Endodermal cell (in vitro differentiated cells): Measurements from ENCODE around the gene KCNE3. TPM values are rescaled to one million over a fixed set of nuclear protein-coding genes. Genes with fewer than 3 reads are reported as not detected.

Experiments
- DNase-seq: peaks from one replicate; pipeline ENCODE4 v3.0.0-alpha.2; 2017
- H3K27ac ChIP-seq: 2 replicates; pipeline ENCODE4 v1.5.1; 2013; ENCODE audit warnings: mild to moderate bottlenecking, low read depth, low read length, moderate library complexity
- H3K27me3 ChIP-seq: 2 replicates; pipeline ENCODE4 v1.6.1; 2013; ENCODE audit warnings: mild to moderate bottlenecking, low read length, moderate library complexity; ENCODE audit not compliant: insufficient read depth, control insufficient read depth, poor library complexity, severe bottlenecking
- H3K36me3 ChIP-seq: 2 replicates; pipeline ENCODE4 v1.7.0; 2013; ENCODE audit warnings: mild to moderate bottlenecking, low read length, moderate library complexity; ENCODE audit not compliant: control insufficient read depth, insufficient read depth
- H3K4me1 ChIP-seq: one replicate; pipeline ENCODE4 v1.7.0; 2013; ENCODE audit warnings: low read length; ENCODE audit not compliant: control insufficient read depth, insufficient read depth
- H3K4me3 ChIP-seq: 2 replicates; pipeline ENCODE4 v1.5.1; 2013; ENCODE audit warnings: mild to moderate bottlenecking, low read length, moderate library complexity
- H3K9ac ChIP-seq: 2 replicates; pipeline ENCODE4 v1.6.1; 2013; ENCODE audit warnings: mild to moderate bottlenecking, low read length, moderate library complexity; ENCODE audit not compliant: poor library complexity, severe bottlenecking; ENCODE audit errors: extremely low read depth
- H3K9me3 ChIP-seq: 2 replicates; pipeline ENCODE4 v1.6.1; 2013; ENCODE audit warnings: mild to moderate bottlenecking, low read length, moderate library complexity; ENCODE audit not compliant: control insufficient read depth
- H3K27ac Mint-ChIP-seq: 2 replicates; pipeline ENCODE4 v1.8.0; 2020; ENCODE audit warnings: mixed read lengths
- H3K27me3 Mint-ChIP-seq: 2 replicates; pipeline ENCODE4 v1.8.0; 2021; ENCODE audit warnings: mild to moderate bottlenecking, mixed read lengths; ENCODE audit not compliant: insufficient read depth
- H3K36me3 Mint-ChIP-seq: 2 replicates; pipeline ENCODE4 v1.8.0; 2020; ENCODE audit warnings: low read depth, mixed read lengths
- H3K4me1 Mint-ChIP-seq: 2 replicates; pipeline ENCODE4 v1.8.0; 2020; ENCODE audit warnings: mixed read lengths
- H3K4me3 Mint-ChIP-seq: 2 replicates; pipeline ENCODE4 v1.8.0; 2020; ENCODE audit warnings: mild to moderate bottlenecking, moderate library complexity, mixed read lengths
- H3K9me3 Mint-ChIP-seq: 2 replicates; pipeline ENCODE4 v1.8.0; 2020; ENCODE audit warnings: mild to moderate bottlenecking, mixed read lengths
- CTCF ChIP-seq: fragments of 200-600 bp; sonication (generic); conservative IDR thresholded peaks from 2 replicates; pipeline ENCODE4 v1.5.0; 2021; ENCODE audit warnings: antibody characterized with exemption, mild to moderate bottlenecking
- WGBS, 2 experiments: methylation state at CpG; one replicate each; pipeline versions ENCODE4 v1.1.5 to v1.1.7; 2013; ENCODE audit warnings: missing lambda C conversion rate in 2 of 2, mixed read lengths in 1 of 2; ENCODE audit not compliant: insufficient coverage in 1 of 2, insufficient read length in 1 of 2; 5-methylcytosine and 5-hydroxymethylcytosine counted together
- total RNA-seq, 2 donors: library from RNA; stranded (reverse); fragmentation: NEBNext Ultra II Directional in 1 of 2; extraction: Animal tissue kit (Norgen Biotek cat#: 25700) in 1 of 2; gene quantifications; 2 replicates in 1 of 2; 3 replicates in 1 of 2; pipeline ENCODE4 v1.2.1, GENCODE V29; 2021

KCNE3 gene
- total RNA-seq, 2 donors from 2014 or later = 3.6 to 9.0 TPM

- 11 to 16% methylated on average over 9 to 14 of the region's 14 CpGs for WGBS, 2 experiments
- DNase-seq = no peak
These were observed 26.7 kb upstream of the KCNE3 start for GRCh38 chr11:74493791-74494630.

GRCh38 chr11:74492974-74493790 lies 25.8 kb upstream of the KCNE3 start, which contains the start of gene LIPT2:
Gene LIPT2 (minus strand): TSS chr11:74493724. CDS start chr11:74493703, 21 bp downstream.
- Histone ChIP-seq H3K9me3 (peaks cover 13% of the 10 kb centered on the region), H3K9ac (peak within 1 kb of the TSS; percentile 74), H3K27me3 (no peaks in the 10 kb centered on the region), H3K4me1 (no peaks in the 10 kb centered on the region), H3K36me3 (no peaks in the 10 kb centered on the region), H3K4me3 (peak within 1 kb of the TSS; percentile 81), H3K27ac (peak within 1 kb of the TSS; percentile 96)
- peak; percentile 99 for DNase-seq
- peaks cover 10% of the 10 kb centered on the region for H3K4me1 Mint-ChIP-seq
- H3K4me3 Mint-ChIP-seq = peak within 1 kb of the TSS; percentile 63
- no peaks in the 10 kb centered on the region for H3K27me3 Mint-ChIP-seq
- H3K27ac Mint-ChIP-seq = peak within 1 kb of the TSS; percentile 93
- peaks cover 28% of the 10 kb centered on the region for H3K9me3 Mint-ChIP-seq
- H3K36me3 Mint-ChIP-seq = peaks cover 26% of the 10 kb centered on the region
- 0% methylated on average over 21 to 94 of the region's 94 CpGs for WGBS, 2 experiments
- TF ChIP-seq CTCF = no peak

More at GRCh38 chr11:74493791-74494630, 26.7 kb upstream of the KCNE3 start:
- no peaks in the 10 kb centered on the region for H3K4me1 ChIP-seq
- H3K4me1 Mint-ChIP-seq = peaks cover 10% of the 10 kb centered on the region
- peak overlapping the region; percentile 86 for H3K27ac Mint-ChIP-seq
- no peaks in the 10 kb centered on the region for H3K36me3 ChIP-seq
- peak overlapping the region; percentile 96 for H3K27ac ChIP-seq
- TF ChIP-seq CTCF = peak; percentile 23
- H3K4me3 ChIP-seq = peak overlapping the region; percentile 81
- H3K9me3 Mint-ChIP-seq = peaks cover 28% of the 10 kb centered on the region
- peak overlapping the region; percentile 74 for H3K9ac ChIP-seq
- peak overlapping the region; percentile 63 for H3K4me3 Mint-ChIP-seq
- no peaks in the 10 kb centered on the region for H3K27me3 ChIP-seq
- H3K36me3 Mint-ChIP-seq = peaks cover 26% of the 10 kb centered on the region
- no peaks in the 10 kb centered on the region for H3K27me3 Mint-ChIP-seq
- peaks cover 13% of the 10 kb centered on the region for H3K9me3 ChIP-seq

GRCh38 chr11:74492084-74492483 lies 24.7 kb upstream of the KCNE3 start:
- peaks cover 19% of the 10 kb centered on the region for H3K36me3 Mint-ChIP-seq
- Histone ChIP-seq H3K27me3 (no peaks in the 10 kb centered on the region), H3K9ac (no peak overlapping the region), H3K4me3 (no peak overlapping the region), H3K27ac (no peak overlapping the region), H3K4me1 (no peaks in the 10 kb centered on the region), H3K9me3 (peaks cover 13% of the 10 kb centered on the region), H3K36me3 (no peaks in the 10 kb centered on the region)
- H3K4me1 Mint-ChIP-seq = peaks cover 10% of the 10 kb centered on the region
- H3K4me3 Mint-ChIP-seq = peak overlapping the region; percentile 63
- DNase-seq = no peak
- 93 to 97% methylated on average over 10 to 11 of the region's 11 CpGs for WGBS, 2 experiments
- peak overlapping the region; percentile 81 for H3K27ac Mint-ChIP-seq
- peaks cover 19% of the 10 kb centered on the region for H3K9me3 Mint-ChIP-seq
- no peak for TF ChIP-seq CTCF
- no peaks in the 10 kb centered on the region for H3K27me3 Mint-ChIP-seq
